IMR-90 (cell line): Measurements from ENCODE around the gene AVP.

ENCODE experiments used
- CTCF ChIP-seq: conservative IDR thresholded peaks from 2 replicates; pipeline ENCODE4 v1.5.1; 2012; ENCODE audit warnings: mild to moderate bottlenecking, low read depth, low read length, improper control_type of control experiment
- MXI1 ChIP-seq: IDR thresholded peaks from 2 replicates; pipeline ENCODE4 v1.6.1; 2012; ENCODE audit warnings: low read depth, mild to moderate bottlenecking, low read length, moderate library complexity, borderline replicate concordance
- RCOR1 ChIP-seq: IDR thresholded peaks from 2 replicates; pipeline ENCODE4 v1.6.1; 2012; ENCODE audit warnings: mild to moderate bottlenecking, low read length, improper control_type of control experiment; ENCODE audit not compliant: insufficient replicate concordance

- no peak for TF ChIP-seq MXI1
- TF ChIP-seq CTCF, result no peak
- no peak for TF ChIP-seq RCOR1
These were observed 9.7 kb downstream of the AVP start for GRCh38 chr20:3074812-3075211.
